Thymus (tissue), 11 donors: ENCODE measurements around the gene FRMD4A. TPM values are rescaled to one million over a fixed set of nuclear protein-coding genes. Genes with fewer than 3 reads are reported as not detected.
A peak's percentile ranks its signal among the peaks of the same experiment; 100 is the strongest.
"Not testable (repeated sequence)": the region's sequence is repeated elsewhere in the genome, so short reads cannot be mapped to it uniquely, and the experiment has no call there.

ENCODE experiments used
- DNase-seq, 9 donors: peaks; one replicate each; pipeline ENCODE4 v3.0.0-alpha.2; 2013; ENCODE audit warnings: low spot score in 9 of 9, low read depth in 6 of 9, missing footprints in 1 of 9
- H3K27ac ChIP-seq, 2 donors: one replicate each; pipeline ENCODE4 v1.5.1; 2013; ENCODE audit warnings: control low read depth in 1 of 2, low read depth in 1 of 2, low read length in 1 of 2, mild to moderate bottlenecking in 1 of 2, moderate library complexity in 1 of 2
- H3K27me3 ChIP-seq, 2 donors: one replicate each; pipeline ENCODE4 v1.5.1; 2013; ENCODE audit warnings: low read length in 1 of 2; ENCODE audit not compliant: control insufficient read depth in 2 of 2, insufficient read depth in 1 of 2
- H3K36me3 ChIP-seq, 2 donors: one replicate each; pipeline ENCODE4 v1.5.1; 2013; ENCODE audit warnings: low read length in 1 of 2, mild to moderate bottlenecking in 1 of 2, moderate library complexity in 1 of 2; ENCODE audit not compliant: control insufficient read depth in 2 of 2, insufficient read depth in 2 of 2
- H3K4me1 ChIP-seq, 2 donors: one replicate each; pipeline ENCODE4 v1.5.1; 2013; ENCODE audit warnings: low read length in 2 of 2; ENCODE audit not compliant: control insufficient read depth in 2 of 2, insufficient read depth in 2 of 2
- H3K4me3 ChIP-seq, 2 donors: one replicate each; pipeline ENCODE4 v1.5.1; 2013; ENCODE audit warnings: low read length in 2 of 2, control low read depth in 1 of 2, mild to moderate bottlenecking in 1 of 2
- H3K9me3 ChIP-seq, 2 donors: one replicate each; pipeline ENCODE4 v1.5.1; 2013; ENCODE audit warnings: low read length in 1 of 2, mild to moderate bottlenecking in 1 of 2; ENCODE audit not compliant: control insufficient read depth in 2 of 2, insufficient read depth in 1 of 2
- WGBS: extraction: QIAGEN DNeasy Blood & Tissue Kit; methylation state at CpG from one replicate; pipeline ENCODE4 v1.1.7; 2013; 5-methylcytosine and 5-hydroxymethylcytosine counted together
- polyA plus RNA-seq: library from polyadenylated mRNA; stranded (reverse); fragments of 200-250 nt; gene quantifications from one replicate; pipeline ENCODE4 v1.2.3, GENCODE V29; 2013
- total RNA-seq: library from RNA; stranded (reverse); fragments of 120-200 nt; gene quantifications from one replicate; pipeline ENCODE4 v1.2.4, GENCODE V29; 2013
- donor health status: healthy.

Gene FRMD4A
- total and polyA plus RNA-seq, 2 donors: 13.3 to 16.2 TPM

GRCh38 chr10:13790196-13790595 is 540.5 kb downstream of the FRMD4A start:
- Histone ChIP-seq H3K4me1 (peaks cover 10 to 30% of the 10 kb centered on the region in 2 donors), H3K4me3 (no peak overlapping the region), H3K27me3 (no peaks in the 10 kb centered on the region), H3K9me3 (peaks cover 0 to 3% of the 10 kb centered on the region in 2 donors), H3K36me3 (no peaks in the 10 kb centered on the region), H3K27ac (no peak overlapping the region)
- no peak for DNase-seq
- WGBS: 85% methylated on average over 9 of the region's 9 CpGs

GRCh38 chr10:13789448-13789829 is 541.3 kb downstream of the FRMD4A start:
- Histone ChIP-seq H3K36me3 (no peaks in the 10 kb centered on the region), H3K27me3 (no peaks in the 10 kb centered on the region), H3K4me1 (peaks cover 10 to 30% of the 10 kb centered on the region in 2 donors), H3K9me3 (peaks cover 0 to 3% of the 10 kb centered on the region in 2 donors), H3K27ac (no peak overlapping the region), H3K4me3 (no peak overlapping the region)
- 72% methylated on average over 2 of the region's 2 CpGs for WGBS
- no peak for DNase-seq

GRCh38 chr10:13788711-13789447 is 541.8 kb downstream of the FRMD4A start:
- Histone ChIP-seq H3K4me3 (no peak overlapping the region), H3K9me3 (peaks cover 0 to 3% of the 10 kb centered on the region in 2 donors), H3K27ac (peak overlapping the region; percentile 25 to 43), H3K27me3 (no peaks in the 10 kb centered on the region), H3K4me1 (peaks cover 10 to 30% of the 10 kb centered on the region in 2 donors), H3K36me3 (no peaks in the 10 kb centered on the region)
- DNase-seq: peak in 2 of 9 donors; percentile 19 to 40
- 81% methylated on average over 9 of the region's 9 CpGs for WGBS

DNA sequence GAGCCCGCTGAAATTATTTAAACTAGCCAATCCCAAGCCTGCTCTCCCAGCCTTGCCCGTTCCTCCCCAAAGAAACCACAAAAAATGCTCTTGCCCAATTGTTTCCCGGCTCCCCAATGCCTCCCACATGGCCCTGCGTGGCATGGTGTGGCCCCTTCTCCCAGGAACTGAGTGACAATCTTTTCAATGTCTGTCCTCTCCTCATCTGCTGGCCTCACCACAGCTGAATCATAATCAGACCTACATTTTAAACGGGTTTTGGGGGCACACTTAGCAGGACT is 542.5 kb downstream of the FRMD4A start:
- no peaks in the 10 kb centered on the region for H3K36me3 ChIP-seq
- DNase-seq: no peak
- H3K4me1 ChIP-seq: peaks cover 10 to 30% of the 10 kb centered on the region in 2 donors
- H3K4me3 ChIP-seq: no peak overlapping the region
- 77% methylated on average over 5 of the region's 5 CpGs for WGBS
- peaks cover 0 to 3% of the 10 kb centered on the region in 2 donors for H3K9me3 ChIP-seq
- H3K27ac ChIP-seq: peak overlapping the region in 1 of 2 donors; percentile 43
- no peaks in the 10 kb centered on the region for H3K27me3 ChIP-seq

GRCh38 chr10:13787015-13787421 is 543.7 kb downstream of the FRMD4A start:
- no peaks in the 10 kb centered on the region for H3K27me3 ChIP-seq
- DNase-seq: peak; percentile 46 to 92 (median 77)
- peak overlapping the region; percentile 10 to 43 for H3K4me3 ChIP-seq
- peaks cover 10 to 30% of the 10 kb centered on the region in 2 donors for H3K4me1 ChIP-seq
- no peaks in the 10 kb centered on the region for H3K36me3 ChIP-seq
- WGBS: 9% methylated on average over 11 of the region's 11 CpGs
- peaks cover 0 to 3% of the 10 kb centered on the region in 2 donors for H3K9me3 ChIP-seq
- H3K27ac ChIP-seq: peak overlapping the region; percentile 91 to 93

DNA sequence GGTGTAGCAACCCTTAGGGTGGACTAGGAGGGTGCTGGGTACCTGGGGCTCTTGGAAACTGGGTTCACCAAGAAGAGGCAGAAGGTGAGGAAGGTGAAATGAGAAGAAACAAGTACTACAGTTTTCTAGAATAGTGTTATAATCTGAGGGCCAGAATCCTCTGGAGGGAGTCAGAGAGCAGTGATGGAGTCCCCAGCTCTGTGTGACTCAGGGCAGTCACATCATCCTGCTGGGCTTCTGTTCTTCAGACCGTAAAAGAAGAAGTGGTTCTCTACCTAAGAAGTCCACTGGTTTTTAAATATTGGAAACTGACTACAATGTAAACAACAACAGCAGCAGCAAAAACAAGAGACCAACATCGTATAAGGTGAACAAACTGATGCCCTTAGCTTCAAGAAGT is 546.7 kb downstream of the FRMD4A start:
- no peaks in the 10 kb centered on the region for H3K36me3 ChIP-seq
- no peak overlapping the region for H3K27ac ChIP-seq
- no peaks in the 10 kb centered on the region for H3K27me3 ChIP-seq
- peak in 1 of 9 donors; percentile 42 for DNase-seq
- WGBS: 72% methylated on average over 2 of the region's 2 CpGs
- no peak overlapping the region for H3K4me3 ChIP-seq
- H3K9me3 ChIP-seq: peaks cover 0 to 3% of the 10 kb centered on the region in 2 donors
- peaks cover 10 to 28% of the 10 kb centered on the region in 2 donors for H3K4me1 ChIP-seq

GRCh38 chr10:13779748-13780147 is 551.0 kb downstream of the FRMD4A start:
- Histone ChIP-seq H3K4me3 (no peak overlapping the region), H3K27ac (no peak overlapping the region), H3K9me3 (no peaks in the 10 kb centered on the region), H3K4me1 (no peaks in the 10 kb centered on the region), H3K36me3 (no peaks in the 10 kb centered on the region), H3K27me3 (no peaks in the 10 kb centered on the region)
- no peak for DNase-seq
- 80% methylated on average over 6 of the region's 6 CpGs for WGBS

DNA sequence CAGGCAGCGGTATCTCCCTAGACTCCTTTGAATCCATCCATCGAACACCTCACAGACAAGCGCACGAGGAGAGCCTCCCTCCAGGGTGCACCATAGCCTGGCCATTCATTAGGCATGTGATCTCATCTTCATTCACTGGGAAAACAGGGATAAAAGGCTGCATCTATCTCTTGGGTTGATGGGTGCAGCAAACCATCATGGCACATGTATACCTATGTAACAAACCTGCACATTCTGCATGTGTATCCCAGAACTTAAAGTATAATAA is 552.1 kb downstream of the FRMD4A start:
- H3K36me3 ChIP-seq, H3K4me1 ChIP-seq, H3K27ac ChIP-seq, H3K27me3 ChIP-seq, DNase-seq, H3K4me3 ChIP-seq, H3K9me3 ChIP-seq: not testable (repeated sequence)
- 98% methylated on average over 4 of the region's 4 CpGs for WGBS

GRCh38 chr10:13776861-13777311 is 553.8 kb downstream of the FRMD4A start:
- Histone ChIP-seq H3K9me3 (no peaks in the 10 kb centered on the region), H3K4me1 (no peaks in the 10 kb centered on the region), H3K27me3 (no peaks in the 10 kb centered on the region), H3K27ac (no peak overlapping the region), H3K36me3 (no peaks in the 10 kb centered on the region), H3K4me3 (no peak overlapping the region)
- 52% methylated on average over 7 of the region's 7 CpGs for WGBS
- DNase-seq: no peak
